OCI-LY7 (cell line): Measurements from ENCODE around the gene PHF19.

Experiments used
- CTCF ChIP-seq: fragments of 200-600 bp; sonication (generic); conservative IDR thresholded peaks from 2 replicates; pipeline ENCODE4 v1.5.1; 2014; ENCODE audit warnings: mild to moderate bottlenecking, antibody characterized with exemption, low read length, moderate library complexity, mixed read lengths
- EZH2phosphoT487 ChIP-seq: fragments of 200-600 bp; sonication (generic); IDR thresholded peaks from 2 replicates; pipeline ENCODE4 v1.6.1; 2018; ENCODE audit warnings: low read depth, borderline replicate concordance, mild to moderate bottlenecking, mixed run types, antibody characterized with exemption, low read length, moderate library complexity, mixed read lengths

- TF ChIP-seq CTCF (no peak), EZH2phosphoT487 (no peak)
Observed at GRCh38 chr9:120874226-120875194, 2.5 kb downstream of the PHF19 start.
